GM21528 (cell line): Measurements from ENCODE around the gene UBASH3B.

Experiments used
- ATAC-seq: cut with Tn5 transposase; IDR thresholded peaks from one replicate; pipeline ENCODE4 v1.9.1; 2021; ENCODE audit warnings: mild to moderate bottlenecking, moderate library complexity; ENCODE audit not compliant: unreplicated experiment, low FRiP score

The UBASH3B gene

DNA sequence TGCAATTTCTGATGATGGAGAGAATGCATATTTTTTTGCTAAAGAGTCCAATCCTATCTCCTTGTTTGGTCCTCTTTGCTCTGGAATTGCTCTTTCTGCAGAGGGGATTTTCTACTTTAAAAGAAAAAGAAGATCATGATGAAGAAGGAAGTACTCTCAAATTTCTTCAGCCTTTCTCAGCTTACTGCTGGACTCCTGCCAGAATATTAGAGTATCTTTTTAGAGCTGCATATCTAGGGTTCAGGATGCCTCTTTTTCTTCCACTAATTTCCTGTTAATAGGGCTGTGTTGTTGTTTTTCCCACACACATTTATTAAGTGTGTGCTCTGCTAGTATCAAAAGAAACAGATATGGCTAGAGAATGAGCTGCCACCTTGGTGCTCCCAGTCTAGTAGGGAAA lies 18.2 kb downstream of the UBASH3B start:
- no peak for ATAC-seq

DNA sequence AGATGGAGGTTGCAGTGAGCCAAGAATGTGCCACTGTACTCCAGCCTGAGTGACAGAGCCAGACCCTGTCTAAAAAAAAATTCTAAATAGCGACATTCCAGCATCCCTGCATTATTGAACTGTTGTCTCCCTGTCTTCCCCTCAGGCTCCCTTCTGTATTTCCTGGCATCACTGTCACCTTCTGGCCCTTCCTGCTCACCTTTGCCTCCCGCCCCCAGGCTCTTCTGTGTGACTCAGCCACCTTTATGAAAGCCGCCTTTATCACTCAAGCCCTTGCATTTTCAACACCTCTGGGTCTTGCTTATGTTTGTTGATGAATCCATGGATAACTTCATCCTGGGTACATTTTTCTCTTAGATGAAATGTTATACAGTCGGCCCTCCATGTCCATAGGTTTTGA lies 21.1 kb downstream of the UBASH3B start:
- ATAC-seq, result no peak

DNA sequence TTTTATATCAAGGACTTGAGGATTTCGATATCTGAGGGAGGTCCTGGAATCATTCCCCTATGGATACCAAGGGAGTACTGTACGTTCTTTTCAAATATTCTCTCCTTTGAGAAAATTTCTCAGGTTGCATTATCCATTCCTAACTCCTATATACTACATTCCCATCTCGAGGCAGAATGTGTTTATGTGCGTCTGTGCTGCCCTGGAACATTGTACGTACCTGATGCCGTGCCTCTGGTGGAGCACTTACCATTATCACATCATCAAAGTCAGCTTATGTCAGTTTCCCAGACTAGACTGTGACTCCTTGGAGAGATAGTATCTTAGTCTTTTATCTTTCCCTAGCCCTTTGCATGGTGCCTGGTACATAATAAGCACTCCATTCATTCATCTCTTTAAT lies 21.7 kb downstream of the UBASH3B start:
- ATAC-seq, result no peak

DNA sequence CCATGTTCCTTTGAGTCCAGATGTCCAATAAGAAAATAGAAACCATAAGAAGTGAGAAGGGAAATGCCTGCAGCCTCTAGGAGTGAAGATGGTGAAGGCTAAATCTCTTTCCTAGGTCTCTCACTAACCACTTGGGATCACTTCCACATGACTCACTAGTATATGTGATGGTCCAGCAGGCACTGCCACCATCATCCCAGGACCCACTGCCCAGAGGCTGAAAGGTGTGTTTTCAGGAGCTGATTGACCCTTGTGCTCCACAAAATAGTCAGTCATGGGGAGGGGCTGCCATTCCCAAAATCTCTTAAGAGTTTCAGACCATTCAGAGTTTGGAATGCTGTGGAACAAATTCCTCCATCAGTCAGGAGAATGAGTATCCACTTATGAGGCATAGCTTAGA lies 22.9 kb downstream of the UBASH3B start:
- ATAC-seq, result no peak

DNA sequence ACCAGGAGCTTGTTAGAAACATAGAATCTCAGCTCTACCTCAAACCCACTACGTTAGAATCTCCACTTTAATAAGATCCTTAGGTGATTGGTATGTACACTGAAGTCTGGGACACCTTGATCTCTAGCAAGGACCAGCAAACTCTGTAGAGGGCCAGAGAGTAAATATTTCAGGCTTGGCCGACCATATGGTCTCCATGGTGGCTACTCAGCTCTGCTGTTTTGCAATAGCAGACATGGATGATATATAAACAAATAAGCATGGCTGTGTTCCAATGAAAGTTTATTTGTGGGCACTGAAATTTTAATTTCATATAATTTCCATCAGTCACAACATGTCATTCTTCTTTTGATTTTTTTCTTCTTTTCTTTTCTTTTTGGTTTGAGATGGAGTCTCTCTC lies 23.9 kb downstream of the UBASH3B start:
- no peak for ATAC-seq

DNA sequence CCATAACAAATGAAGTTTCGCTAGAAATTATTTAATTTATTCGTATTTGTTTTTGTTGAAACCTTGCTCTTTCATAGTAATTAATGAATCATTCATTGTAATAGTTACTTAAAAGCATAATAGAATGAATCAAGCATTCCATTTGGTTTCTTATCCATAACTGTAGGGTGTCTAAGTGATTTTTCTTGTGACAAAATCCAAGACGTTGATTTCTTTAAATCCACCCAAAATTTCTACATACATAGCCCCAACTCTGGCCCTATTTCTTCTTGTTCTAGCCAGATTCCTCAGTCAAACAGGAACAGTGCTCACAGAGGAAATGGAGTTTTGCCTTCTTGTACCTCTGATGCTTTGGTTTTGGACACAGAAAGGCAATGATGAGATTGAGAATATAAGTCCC lies 25.5 kb downstream of the UBASH3B start:
- ATAC-seq, result no peak

DNA sequence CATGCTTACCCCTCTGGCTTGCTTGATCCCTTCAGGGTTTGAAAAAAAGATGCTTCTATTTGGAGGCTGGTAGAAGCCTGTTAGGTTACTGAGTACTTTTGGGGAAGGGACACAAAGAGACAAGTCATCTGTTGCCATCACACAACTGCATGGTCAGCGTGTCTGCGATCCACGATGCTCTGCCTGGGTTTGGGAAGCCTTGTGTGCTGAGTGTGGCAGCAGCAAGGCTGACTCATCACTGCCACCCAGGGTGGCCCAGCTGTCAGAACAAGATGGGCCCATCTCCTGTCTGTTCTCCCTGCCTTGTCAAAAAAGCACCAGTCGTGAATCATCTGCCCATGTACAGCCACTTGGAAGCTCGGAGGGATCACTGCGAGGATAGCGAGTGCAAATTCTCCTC lies 26.2 kb downstream of the UBASH3B start:
- no peak for ATAC-seq

DNA sequence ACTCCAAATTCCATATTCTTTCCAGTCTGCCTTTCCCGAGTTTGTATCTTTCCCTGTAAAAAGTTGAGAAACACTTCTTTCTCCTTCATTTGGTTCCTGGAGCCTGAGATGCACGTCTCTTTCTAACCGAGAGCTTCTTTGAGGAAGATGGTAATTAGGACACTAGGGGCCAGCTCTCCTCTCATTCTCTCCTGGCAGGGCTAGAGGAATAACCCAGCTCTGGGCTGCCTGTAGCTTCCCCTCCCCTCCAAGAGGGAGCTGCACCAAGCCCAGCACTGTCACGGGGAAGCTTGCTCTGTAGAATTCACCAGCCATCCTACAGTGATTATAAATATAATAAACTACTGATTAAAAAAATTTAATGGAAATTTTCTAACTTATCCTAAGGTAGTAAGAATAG lies 26.9 kb downstream of the UBASH3B start:
- ATAC-seq, result no peak

DNA sequence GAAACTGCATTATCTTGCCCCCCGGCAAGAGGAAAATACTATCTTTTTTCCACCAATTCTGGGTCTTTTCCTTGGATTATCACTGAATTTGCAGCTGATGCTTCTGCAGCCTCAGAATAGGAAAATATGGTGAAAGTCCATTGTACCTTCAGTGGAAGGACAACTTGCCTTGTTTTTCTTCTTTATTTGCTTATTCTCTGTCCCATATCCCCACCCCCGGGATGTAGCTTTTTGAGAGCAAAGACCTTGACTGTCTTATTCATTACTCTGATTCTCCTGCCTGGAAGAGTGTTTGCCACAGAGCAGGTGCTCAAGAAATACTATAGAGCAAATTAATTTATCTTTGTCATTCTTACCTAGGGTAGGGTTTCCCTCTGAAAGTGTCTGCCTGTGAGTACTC lies 29.5 kb downstream of the UBASH3B start:
- ATAC-seq, result no peak

DNA sequence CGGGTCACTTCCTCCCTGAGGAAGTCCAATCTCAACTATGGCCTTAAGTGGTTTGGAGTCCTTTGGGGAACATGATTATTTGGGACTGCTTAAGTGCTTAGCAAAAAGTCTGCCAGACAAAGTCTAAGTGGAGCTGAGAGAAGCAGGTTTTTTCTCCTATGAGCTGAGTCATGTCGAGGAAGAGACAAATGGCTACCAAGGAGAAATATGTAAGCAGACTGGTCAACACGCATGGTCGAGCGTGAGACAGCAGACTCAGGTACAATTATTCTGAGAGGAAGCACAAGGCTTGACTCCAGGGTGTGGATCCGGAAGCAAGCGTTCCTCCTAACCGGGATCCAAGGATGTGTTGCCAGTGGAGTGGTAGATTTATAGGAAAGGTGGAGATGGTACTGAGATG lies 30.6 kb downstream of the UBASH3B start:
- ATAC-seq, result no peak

DNA sequence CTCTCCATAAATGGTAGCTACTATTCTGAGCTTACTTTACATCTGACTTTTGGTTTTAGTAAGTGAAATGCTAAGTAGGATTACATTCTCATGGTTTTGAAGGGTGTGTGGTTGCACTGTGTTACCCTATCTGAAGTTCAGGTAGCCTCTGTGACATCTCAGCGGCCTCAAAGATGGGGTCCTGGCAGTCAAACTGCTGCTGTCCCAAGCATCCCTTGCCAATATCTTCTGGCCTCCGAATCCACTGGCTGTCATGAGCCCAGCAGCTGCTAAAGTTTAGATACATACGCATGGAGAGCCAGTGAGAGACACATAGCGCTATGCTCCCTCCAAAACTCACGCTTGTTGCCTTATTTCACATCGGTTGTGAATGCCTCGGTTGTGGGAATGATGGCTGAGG lies 34.9 kb downstream of the UBASH3B start:
- no peak for ATAC-seq

DNA sequence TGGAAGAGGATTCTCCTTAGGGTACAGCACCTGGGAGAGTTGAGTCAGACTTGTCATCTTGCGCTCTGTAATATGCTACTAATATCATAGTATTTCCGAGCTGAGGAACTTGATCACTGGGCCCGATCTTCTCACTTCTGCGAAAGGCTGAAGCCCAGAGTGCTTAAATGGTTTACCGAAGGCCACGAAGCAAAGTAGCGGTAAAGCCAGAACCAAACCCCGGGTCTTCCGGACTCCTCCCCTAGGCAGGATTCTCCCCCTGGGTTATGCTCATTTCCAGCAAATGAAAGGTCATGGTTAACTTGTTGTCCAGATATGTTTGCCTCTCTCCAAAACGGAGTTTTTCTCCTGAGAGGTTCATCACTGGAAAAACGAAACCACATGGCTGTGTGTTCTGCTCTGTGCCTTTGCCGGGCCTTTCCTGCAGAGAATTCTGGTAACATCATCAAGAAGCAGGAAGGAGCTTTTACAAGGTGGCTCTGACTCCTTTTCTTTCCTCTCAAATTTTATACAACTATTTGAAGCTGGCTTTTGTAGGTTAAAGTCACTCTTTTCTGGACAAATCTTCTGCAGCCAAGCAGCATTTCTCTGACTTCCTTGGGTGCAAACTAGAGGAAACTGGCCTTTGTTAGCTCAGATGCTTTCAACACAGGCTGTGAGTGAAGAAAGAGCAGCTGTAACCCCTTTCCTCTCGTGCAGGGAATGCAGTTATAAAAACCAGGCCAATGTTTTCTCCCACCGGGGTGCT lies 35.5 kb downstream of the UBASH3B start:
- no peak for ATAC-seq

DNA sequence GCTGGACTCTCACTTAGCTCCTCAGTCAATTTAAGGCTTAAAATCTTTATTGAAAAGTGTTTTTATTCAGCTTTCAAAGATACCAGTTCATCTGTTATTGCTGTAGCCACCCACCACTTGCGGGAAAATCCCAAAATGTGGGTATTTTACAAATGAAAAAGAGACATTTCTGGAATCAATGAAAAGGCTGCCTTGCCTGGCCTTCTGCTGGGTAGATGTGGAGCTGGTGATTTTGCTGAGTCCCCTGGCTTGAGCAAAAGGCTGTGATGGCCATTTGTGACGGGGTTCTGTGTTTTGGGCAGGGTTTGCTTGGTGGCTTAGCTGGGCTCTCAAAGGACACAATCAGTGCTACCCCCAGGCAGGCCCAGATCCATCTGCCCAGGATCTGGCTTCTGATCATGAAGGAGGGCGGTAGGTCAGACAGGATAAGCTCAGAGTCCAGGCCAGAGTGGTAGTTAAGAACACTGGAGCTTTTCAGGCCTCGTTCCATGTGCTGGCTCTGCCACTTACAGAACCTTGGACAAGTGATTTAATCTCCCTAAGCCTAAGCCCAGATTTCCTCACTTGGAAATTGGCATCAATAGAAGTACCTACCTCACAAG lies 36.1 kb downstream of the UBASH3B start:
- ATAC-seq, result no peak

DNA sequence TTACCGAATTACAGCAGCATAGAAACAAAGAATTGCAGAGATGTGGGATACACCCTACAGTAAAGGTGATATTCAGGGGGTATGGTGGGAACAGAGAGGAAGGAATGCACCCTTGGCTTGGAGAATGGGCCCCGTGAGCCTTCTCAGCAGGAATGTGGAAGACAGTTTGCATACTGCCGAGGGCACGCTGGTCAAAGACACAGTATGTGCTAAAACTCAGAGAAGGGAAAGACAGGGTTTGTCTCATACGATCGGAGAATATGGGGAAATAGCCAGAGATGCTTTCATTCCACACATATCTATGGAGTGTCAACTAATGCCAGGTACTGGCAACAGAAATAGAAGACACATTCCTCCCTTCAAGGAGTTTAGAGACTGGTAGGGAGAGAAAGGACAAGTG lies 36.9 kb downstream of the UBASH3B start:
- ATAC-seq, result no peak

DNA sequence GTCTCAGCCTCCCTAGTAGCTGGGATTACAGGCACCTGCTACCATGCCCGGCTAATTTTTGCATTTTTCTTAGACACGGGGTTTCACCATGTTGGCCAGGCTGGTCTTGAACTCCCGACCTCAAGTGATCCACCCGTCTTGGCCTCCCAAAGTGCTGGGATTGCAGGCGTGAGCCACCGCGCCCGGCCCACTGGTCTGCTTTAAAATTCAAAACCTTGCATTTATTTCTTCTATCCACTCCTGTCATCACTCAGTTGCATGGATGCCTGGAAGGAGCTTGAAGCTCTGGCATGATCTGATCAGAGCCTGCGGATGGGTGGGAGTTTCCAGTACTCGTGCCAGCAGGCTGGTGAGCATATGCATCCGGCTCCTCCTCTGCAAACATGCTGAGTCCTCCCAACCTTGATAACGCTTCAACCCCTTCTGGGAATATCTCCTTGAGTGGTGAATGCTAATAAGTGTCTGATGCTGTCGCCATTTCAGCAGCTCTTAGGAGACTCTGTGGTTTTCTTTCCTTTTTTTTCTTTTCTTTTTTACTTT lies 39.6 kb downstream of the UBASH3B start:
- no peak for ATAC-seq

DNA sequence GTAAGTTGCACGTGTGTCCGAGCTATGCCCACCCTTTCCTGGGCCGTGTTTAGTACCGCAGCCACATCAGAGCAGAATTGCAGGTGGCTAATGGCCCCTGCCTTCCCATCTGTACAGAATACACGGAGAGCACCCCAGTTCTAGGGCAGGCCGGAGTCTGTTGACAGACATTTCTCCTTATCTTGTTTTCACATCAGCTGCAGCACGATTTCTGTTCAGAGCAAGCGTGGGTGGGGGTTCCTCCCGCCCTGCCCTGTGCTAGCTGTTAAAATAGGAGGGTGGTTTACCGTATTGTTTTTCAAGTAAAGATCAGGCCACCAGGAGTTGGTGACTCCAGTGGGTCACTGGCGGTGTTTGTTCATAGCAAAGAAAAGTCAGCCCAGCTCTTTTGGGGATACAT lies 41.1 kb downstream of the UBASH3B start:
- no peak for ATAC-seq

DNA sequence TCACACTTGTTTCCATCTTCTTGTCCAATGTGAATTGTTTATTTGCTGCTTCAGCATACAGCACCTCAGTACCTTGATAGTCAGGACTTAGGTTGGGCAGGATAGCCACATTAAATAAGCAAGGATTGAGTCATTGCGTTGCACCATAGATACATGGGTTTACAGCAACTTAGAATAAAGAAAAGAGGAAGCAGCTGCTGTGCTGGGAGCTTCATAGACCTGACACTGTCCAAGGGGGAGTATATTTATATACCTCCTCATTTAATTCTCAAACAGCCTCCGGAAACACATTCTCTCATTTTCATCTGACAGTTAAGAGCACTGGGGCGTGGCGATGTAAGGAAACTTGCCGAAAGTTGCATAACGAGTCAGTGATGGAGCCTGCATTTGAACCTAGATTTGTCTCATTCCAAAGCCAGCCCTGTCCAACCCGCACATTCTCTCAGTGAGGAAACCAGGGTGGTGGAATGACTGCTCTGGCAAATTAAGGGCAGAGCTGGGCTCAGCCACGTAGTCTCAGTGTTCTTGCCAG lies 42.2 kb downstream of the UBASH3B start:
- peak; percentile 81 for ATAC-seq

DNA sequence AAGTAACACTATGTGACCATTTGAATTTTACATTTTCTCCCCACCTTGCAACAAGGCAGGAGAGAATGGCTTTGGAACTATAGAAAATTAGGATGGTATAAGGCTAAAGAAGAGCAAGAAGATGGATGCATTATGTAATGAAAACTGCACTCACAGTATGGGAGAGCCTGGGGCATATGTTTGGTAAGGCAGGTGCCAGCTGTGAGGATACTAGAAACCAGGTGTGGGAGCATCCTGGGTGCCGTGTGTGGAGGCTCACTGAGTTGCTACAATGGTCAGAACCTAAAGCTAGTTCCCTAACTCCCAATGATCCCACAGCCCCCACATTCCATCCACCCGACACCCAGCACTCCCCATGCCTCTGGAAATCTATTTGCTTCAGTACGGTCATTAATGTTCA lies 42.9 kb downstream of the UBASH3B start:
- no peak for ATAC-seq

DNA sequence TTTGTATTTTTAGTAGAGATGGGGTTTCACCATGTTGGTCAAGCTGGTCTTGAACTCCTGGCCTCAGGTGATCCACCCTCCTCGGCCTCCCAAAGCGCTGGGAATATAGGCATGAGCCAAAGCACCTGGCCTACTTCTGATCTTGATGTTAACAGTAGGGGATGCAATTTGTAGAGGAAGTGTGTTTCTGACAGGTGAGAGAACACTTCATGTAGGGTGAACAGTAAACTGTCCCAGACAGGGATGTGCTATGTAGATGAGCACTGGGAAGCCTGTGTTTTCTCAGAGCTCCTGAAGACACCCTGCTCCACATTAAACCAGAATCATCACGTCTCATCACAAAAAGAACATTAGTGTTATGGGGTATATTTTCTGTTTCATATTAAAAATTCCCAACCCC lies 45.1 kb downstream of the UBASH3B start:
- ATAC-seq, result no peak

DNA sequence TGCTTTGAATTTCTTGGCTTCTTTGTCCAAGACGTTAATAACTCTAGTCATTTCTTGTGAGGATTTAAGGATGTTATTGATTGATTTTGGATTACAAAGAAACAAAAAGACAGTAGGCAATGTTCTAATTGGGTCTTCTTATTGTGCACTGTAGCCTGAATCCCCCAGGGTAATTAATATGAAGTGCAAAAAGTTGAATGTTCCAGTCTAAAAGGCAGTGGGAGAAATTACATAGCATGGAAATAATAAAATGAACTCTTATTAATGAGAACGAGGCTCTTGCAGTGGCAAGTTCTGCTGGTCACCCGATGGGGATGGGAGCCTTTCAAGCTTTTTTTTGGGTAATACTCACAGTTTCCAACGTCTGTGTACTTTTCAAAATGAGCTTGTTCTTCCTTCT lies 45.6 kb downstream of the UBASH3B start:
- no peak for ATAC-seq

DNA sequence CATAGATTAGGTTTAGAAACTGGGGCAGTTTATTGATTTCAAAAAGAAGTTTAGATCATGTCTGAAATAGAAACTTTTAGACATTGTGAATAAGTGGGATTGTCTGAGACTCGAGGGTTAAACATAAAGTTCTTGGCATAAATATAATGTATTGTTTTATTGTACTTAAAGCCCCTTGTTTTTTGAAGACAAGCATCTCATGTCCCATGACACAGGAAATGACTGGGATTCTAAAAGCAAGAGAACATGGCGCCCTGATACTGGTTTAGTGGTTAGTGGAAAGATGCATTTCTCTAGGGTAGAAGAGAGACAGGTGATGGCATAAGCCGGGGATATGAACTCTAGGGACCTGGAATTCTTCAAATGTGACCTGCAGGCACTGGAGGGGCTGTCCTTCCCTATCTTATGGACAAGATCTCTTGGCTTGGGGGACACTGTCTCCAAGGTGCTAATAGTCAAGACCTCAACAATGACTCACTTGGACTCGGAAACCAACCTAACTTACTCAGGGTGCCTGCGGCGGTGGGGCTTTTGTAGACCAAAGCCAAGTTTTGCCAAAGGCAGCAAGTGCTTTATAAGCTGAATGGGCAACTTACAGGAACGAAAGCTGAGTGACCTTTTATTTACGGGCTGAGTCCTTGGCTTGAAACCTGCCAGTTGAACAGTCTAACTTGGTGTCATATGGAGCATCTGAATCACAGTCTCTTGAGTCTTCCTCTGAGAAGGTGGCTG lies 48.2 kb downstream of the UBASH3B start:
- no peak for ATAC-seq
